ENCODE measurements around the gene RHBDF2. TPM values are rescaled to one million over a fixed set of nuclear protein-coding genes. Genes with fewer than 3 reads are reported as not detected.

The RHBDF2 gene
- total RNA-seq, 1 experiment from 2014 or later, result 39.6 TPM

DNA sequence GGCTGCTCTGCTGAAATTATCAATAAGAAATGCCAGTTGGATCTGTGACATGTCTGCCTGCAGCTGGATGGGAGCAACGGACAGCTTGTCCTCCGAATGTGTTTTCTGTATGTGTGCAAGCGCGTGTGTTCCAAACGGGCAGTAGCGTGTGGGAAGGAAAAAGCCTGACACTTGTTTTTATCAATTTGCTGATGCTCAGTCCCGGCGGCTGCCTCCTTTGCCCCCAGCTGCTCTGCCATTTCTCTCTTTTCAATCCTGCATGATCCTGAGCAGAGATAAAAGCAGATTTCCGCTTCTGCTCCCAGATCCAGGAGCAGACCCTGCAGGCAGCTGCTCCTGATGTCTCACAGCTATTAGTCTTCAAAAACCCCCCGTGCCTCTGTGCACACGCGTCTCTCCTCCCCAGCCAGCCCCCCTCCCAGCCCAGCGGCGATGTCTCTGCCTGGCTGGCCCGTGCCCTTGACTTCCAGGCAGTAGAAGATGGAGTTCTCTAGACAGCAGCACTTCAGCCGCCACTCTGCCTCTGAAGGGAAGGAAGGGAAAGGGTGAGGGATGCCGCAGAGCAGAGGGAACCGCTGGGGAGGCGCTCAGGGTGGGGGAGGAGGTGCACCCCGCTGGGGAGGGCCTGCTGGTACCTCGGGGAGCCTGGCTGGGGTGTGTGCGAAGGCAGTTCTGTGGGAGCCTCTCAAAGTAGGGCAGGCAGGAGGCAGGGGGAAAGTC lies 42.8 kb upstream of the RHBDF2 start:
- intact Hi-C loops (cut with micrococcal nuclease; ENCODE audit: unreplicated experiment), result no loop called here
- POLR2A ChIA-PET (ENCODE audit: unreplicated experiment), result no interaction called here

DNA sequence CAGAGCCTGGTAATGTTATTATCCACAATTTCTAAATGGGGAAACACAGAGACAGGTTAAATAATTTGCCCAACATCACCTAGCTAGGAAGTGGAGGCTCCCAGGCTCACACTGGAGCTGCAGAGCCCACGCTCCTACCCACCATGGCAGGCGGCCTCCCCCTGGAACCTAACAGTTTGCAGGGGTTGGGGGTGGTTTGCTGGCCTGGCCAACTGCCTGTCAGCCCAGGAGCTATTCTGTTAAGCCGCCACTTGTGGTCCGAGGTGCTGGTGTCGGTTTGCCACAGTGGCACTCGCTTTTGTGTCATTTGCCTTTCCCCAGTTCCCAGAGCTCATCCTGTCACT lies 42.2 kb upstream of the RHBDF2 start:
- H3K79me2 ChIP-seq (ENCODE audit: low read depth), result no peaks in the 10 kb centered on the region
- H3K36me3 ChIP-seq (ENCODE audit: low read depth), result no peaks in the 10 kb centered on the region
- no peak for DNase-seq
- ChIA-PET CTCF (no interaction called here), POLR2A (ENCODE audit: unreplicated experiment) (no interaction called here)
- H3K4me1 ChIP-seq (replicated peaks; ENCODE audit: insufficient read depth), result 0 out of 2 replicates have a peak, but pooled peaks cover 3% of the 10 kb centered on the region
- H3K9me3 ChIP-seq (ENCODE audit: insufficient read depth, low read depth), result no peaks in the 10 kb centered on the region
- intact Hi-C loops (cut with micrococcal nuclease; ENCODE audit: unreplicated experiment), result no loop called here
- no peaks in the 10 kb centered on the region for H4K20me1 ChIP-seq (ENCODE audit: insufficient read depth)
- no TSS peak for BruUV-seq (replicated peaks)
- H3K27me3 ChIP-seq (ENCODE audit: insufficient read depth, low read depth), result no peaks in the 10 kb centered on the region
- no peak overlapping the region for H3K4me2 ChIP-seq
- no peak overlapping the region for H2AFZ ChIP-seq
- H3K27ac ChIP-seq, result no peak overlapping the region
- no peaks in the 10 kb centered on the region; the same call in 1 of the 2 replicates for H3F3A ChIP-seq (ENCODE audit: insufficient read depth, low read depth)
- no peak overlapping the region for H3K4me3 ChIP-seq
- TF ChIP-seq, protein P1, sequence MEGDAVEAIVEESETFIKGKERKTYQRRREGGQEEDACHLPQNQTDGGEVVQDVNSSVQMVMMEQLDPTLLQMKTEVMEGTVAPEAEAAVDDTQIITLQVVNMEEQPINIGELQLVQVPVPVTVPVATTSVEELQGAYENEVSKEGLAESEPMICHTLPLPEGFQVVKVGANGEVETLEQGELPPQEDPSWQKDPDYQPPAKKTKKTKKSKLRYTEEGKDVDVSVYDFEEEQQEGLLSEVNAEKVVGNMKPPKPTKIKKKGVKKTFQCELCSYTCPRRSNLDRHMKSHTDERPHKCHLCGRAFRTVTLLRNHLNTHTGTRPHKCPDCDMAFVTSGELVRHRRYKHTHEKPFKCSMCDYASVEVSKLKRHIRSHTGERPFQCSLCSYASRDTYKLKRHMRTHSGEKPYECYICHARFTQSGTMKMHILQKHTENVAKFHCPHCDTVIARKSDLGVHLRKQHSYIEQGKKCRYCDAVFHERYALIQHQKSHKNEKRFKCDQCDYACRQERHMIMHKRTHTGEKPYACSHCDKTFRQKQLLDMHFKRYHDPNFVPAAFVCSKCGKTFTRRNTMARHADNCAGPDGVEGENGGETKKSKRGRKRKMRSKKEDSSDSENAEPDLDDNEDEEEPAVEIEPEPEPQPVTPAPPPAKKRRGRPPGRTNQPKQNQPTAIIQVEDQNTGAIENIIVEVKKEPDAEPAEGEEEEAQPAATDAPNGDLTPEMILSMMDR (conservative IDR thresholded peaks at IDR 0.05), result no peak
- TF ChIP-seq EZH2 (IDR thresholded peaks at IDR 0.05; ENCODE audit: low read depth), result no peak
- H3K9me2 ChIP-seq (ENCODE audit: insufficient read depth), result no peaks in the 10 kb centered on the region

More for the DNA sequence above, 42.8 kb upstream of the RHBDF2 start:
- H3K4me3 ChIP-seq, result no peak overlapping the region
- H3K36me3 ChIP-seq (ENCODE audit: low read depth), result no peaks in the 10 kb centered on the region
- CTCF ChIA-PET, result no interaction called here
- TF ChIP-seq EZH2 (IDR thresholded peaks at IDR 0.05; ENCODE audit: low read depth), result no peak
- TF ChIP-seq, protein P1 (conservative IDR thresholded peaks at IDR 0.05), result no peak
- H3K9me3 ChIP-seq (ENCODE audit: insufficient read depth, low read depth), result no peaks in the 10 kb centered on the region
- no peaks in the 10 kb centered on the region for H3K9me2 ChIP-seq (ENCODE audit: insufficient read depth)
- H2AFZ ChIP-seq, result no peak overlapping the region
- H4K20me1 ChIP-seq (ENCODE audit: insufficient read depth), result no peaks in the 10 kb centered on the region
- H3K4me1 ChIP-seq (replicated peaks; ENCODE audit: insufficient read depth), result 0 out of 2 replicates have a peak, but pooled peaks cover 3% of the 10 kb centered on the region
- no peak for DNase-seq
- H3K27me3 ChIP-seq (ENCODE audit: insufficient read depth, low read depth), result no peaks in the 10 kb centered on the region
- no peak overlapping the region for H3K4me2 ChIP-seq
- H3K27ac ChIP-seq, result no peak overlapping the region
- no peaks in the 10 kb centered on the region for H3K79me2 ChIP-seq (ENCODE audit: low read depth)
- BruUV-seq (replicated peaks), result no TSS peak
- H3F3A ChIP-seq (ENCODE audit: insufficient read depth, low read depth), result no peaks in the 10 kb centered on the region; the same call in 1 of the 2 replicates

DNA sequence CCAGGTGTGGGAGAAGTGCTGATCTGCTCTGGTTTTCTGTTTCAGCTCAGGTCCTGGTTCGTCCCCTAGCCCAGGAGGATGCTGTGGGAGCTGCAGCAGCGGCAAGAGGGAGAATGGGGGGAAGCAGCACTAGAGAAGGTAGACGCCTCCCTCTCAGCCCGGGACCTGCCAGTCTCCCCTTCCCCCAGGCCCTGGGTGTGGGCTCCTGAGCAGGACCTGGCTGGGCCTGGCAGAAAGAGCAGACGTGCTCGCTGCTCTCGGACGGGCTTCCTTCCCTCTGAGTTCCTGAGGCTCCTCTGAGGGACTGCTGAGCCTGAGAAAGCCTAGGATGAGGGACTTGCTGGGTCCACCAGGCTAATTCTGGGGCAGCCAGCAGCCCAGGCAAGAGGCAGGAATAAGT lies 41.8 kb upstream of the RHBDF2 start:
- TF ChIP-seq EZH2 (IDR thresholded peaks at IDR 0.05; ENCODE audit: low read depth), result no peak
- TF ChIP-seq, protein P1 (conservative IDR thresholded peaks at IDR 0.05), result no peak

More for the DNA sequence above, 41.8 kb upstream of the RHBDF2 start:
- H3K79me2 ChIP-seq (ENCODE audit: low read depth), result no peaks in the 10 kb centered on the region
- no peaks in the 10 kb centered on the region for H3K36me3 ChIP-seq (ENCODE audit: low read depth)
- DNase-seq, result no peak
- no TSS peak for BruUV-seq (replicated peaks)
- ChIA-PET CTCF (no interaction called here), POLR2A (ENCODE audit: unreplicated experiment) (no interaction called here)
- 0 out of 2 replicates have a peak, but pooled peaks cover 3% of the 10 kb centered on the region for H3K4me1 ChIP-seq (replicated peaks; ENCODE audit: insufficient read depth)
- no peaks in the 10 kb centered on the region for H3K27me3 ChIP-seq (ENCODE audit: insufficient read depth, low read depth)
- no peaks in the 10 kb centered on the region for H3K9me3 ChIP-seq (ENCODE audit: insufficient read depth, low read depth)
- H3K27ac ChIP-seq, result no peak overlapping the region
- H3K4me3 ChIP-seq, result no peak overlapping the region
- H3K4me2 ChIP-seq, result no peak overlapping the region
- H2AFZ ChIP-seq, result no peak overlapping the region
- intact Hi-C loops (cut with micrococcal nuclease; ENCODE audit: unreplicated experiment), result no loop called here
- no peaks in the 10 kb centered on the region; the same call in 1 of the 2 replicates for H3F3A ChIP-seq (ENCODE audit: insufficient read depth, low read depth)
- H4K20me1 ChIP-seq (ENCODE audit: insufficient read depth), result no peaks in the 10 kb centered on the region
- no peaks in the 10 kb centered on the region for H3K9me2 ChIP-seq (ENCODE audit: insufficient read depth)

Measured in PC-9 (cell line).